Osteoblast (primary cell): ENCODE measurements around the gene TECPR1. TPM values are rescaled to one million over a fixed set of nuclear protein-coding genes. Genes with fewer than 3 reads are reported as not detected.

Experiments
- DNase-seq: peaks from one replicate; pipeline ENCODE4 v3.0.0; 2011; ENCODE audit warnings: low spot score, mixed read lengths; ENCODE audit not compliant: insufficient read length; ENCODE audit errors: missing footprints
- H2AFZ ChIP-seq: 2 replicates; pipeline ENCODE4 v1.6.0; 2011; ENCODE audit warnings: mild to moderate bottlenecking, low read length
- H3K27ac ChIP-seq: 2 replicates; pipeline ENCODE4 v1.5.1; 2011; ENCODE audit warnings: mild to moderate bottlenecking, low read depth, low read length, moderate library complexity
- H3K27me3 ChIP-seq: 2 replicates; pipeline ENCODE4 v1.6.0; 2012; ENCODE audit warnings: mild to moderate bottlenecking, control low read depth, inconsistent platforms, low read length, moderate library complexity; ENCODE audit not compliant: insufficient read depth
- H3K36me3 ChIP-seq: 2 replicates; pipeline ENCODE4 v1.5.1; 2011; ENCODE audit warnings: mild to moderate bottlenecking, low read length, control low read depth, moderate library complexity; ENCODE audit not compliant: insufficient read depth
- H3K4me1 ChIP-seq: 2 replicates; pipeline ENCODE4 v1.5.1; 2011; ENCODE audit warnings: mild to moderate bottlenecking, low read length, control low read depth, moderate library complexity; ENCODE audit not compliant: insufficient read depth
- H3K4me2 ChIP-seq: 2 replicates; pipeline ENCODE4 v1.6.0; 2011; ENCODE audit warnings: mild to moderate bottlenecking, low read length; ENCODE audit not compliant: insufficient read depth
- H3K4me3 ChIP-seq: fragments of 200-600 bp; sonication (generic); 3 replicates; pipeline ENCODE4 v1.5.1; 2012; ENCODE audit warnings: mild to moderate bottlenecking, low read length, inconsistent platforms; ENCODE audit not compliant: insufficient read depth
- H3K79me2 ChIP-seq: 2 replicates; pipeline ENCODE4 v1.6.0; 2012; ENCODE audit warnings: mild to moderate bottlenecking, low read length, control low read depth, inconsistent platforms; ENCODE audit not compliant: insufficient read depth
- H3K9me3 ChIP-seq: 2 replicates; pipeline ENCODE4 v1.5.1; 2011; ENCODE audit warnings: low read depth, low read length, control low read depth
- H4K20me1 ChIP-seq: 2 replicates; pipeline ENCODE4 v1.6.0; 2012; ENCODE audit warnings: mild to moderate bottlenecking, low read length, control low read depth; ENCODE audit not compliant: insufficient read depth
- CTCF ChIP-seq: IDR thresholded peaks from 2 replicates; pipeline ENCODE4 v1.5.1; 2011; ENCODE audit warnings: mild to moderate bottlenecking, low read depth, low read length, moderate library complexity; ENCODE audit errors: extremely low read depth
- total RNA-seq: library from RNA; depleted of rRNA; stranded (reverse); fragments of >200 nt; gene quantifications from 2 replicates; pipeline ENCODE4 v1.2.3, GENCODE V29; 2012

TECPR1 gene
- total RNA-seq, 1 donor: 20.3 TPM

- H3K27ac ChIP-seq: no peak overlapping the region
- no peak overlapping the region for H2AFZ ChIP-seq
- no peak overlapping the region for H3K4me3 ChIP-seq
- H3K4me1 ChIP-seq: peaks cover 6% of the 10 kb centered on the region
- H3K4me2 ChIP-seq: no peak overlapping the region
- no peaks in the 10 kb centered on the region for H3K27me3 ChIP-seq
- H3K36me3 ChIP-seq: peaks cover 21% of the 10 kb centered on the region
- no peaks in the 10 kb centered on the region for H3K9me3 ChIP-seq
- no peaks in the 10 kb centered on the region for H4K20me1 ChIP-seq
- TF ChIP-seq CTCF: no peak
- peaks cover 31% of the 10 kb centered on the region for H3K79me2 ChIP-seq
- DNase-seq: no peak
These were observed 5.7 kb upstream of the TECPR1 start for GRCh38 chr7:98257701-98258100.

- H3K36me3 ChIP-seq: peaks cover 21% of the 10 kb centered on the region
- H4K20me1 ChIP-seq: no peaks in the 10 kb centered on the region
- no peak overlapping the region for H3K4me2 ChIP-seq
- H2AFZ ChIP-seq: no peak overlapping the region
- TF ChIP-seq CTCF: no peak
- peaks cover 44% of the 10 kb centered on the region for H3K79me2 ChIP-seq
- no peaks in the 10 kb centered on the region for H3K27me3 ChIP-seq
- DNase-seq: no peak
- H3K4me3 ChIP-seq: no peak overlapping the region
- H3K9me3 ChIP-seq: no peaks in the 10 kb centered on the region
- H3K4me1 ChIP-seq: peaks cover 10% of the 10 kb centered on the region
- no peak overlapping the region for H3K27ac ChIP-seq
These were observed 4.4 kb upstream of the TECPR1 start for GRCh38 chr7:98256431-98256830.

GRCh38 chr7:98254951-98255610, 3.0 kb upstream of the TECPR1 start:
- DNase-seq: peak; percentile 38
- Histone ChIP-seq H2AFZ (no peak overlapping the region), H3K27me3 (no peaks in the 10 kb centered on the region), H3K4me1 (peaks cover 16% of the 10 kb centered on the region), H3K4me2 (no peak overlapping the region), H4K20me1 (no peaks in the 10 kb centered on the region), H3K9me3 (no peaks in the 10 kb centered on the region), H3K4me3 (no peak overlapping the region), H3K79me2 (peaks cover 54% of the 10 kb centered on the region), H3K27ac (no peak overlapping the region), H3K36me3 (peaks cover 13% of the 10 kb centered on the region)
- TF ChIP-seq CTCF: no peak

GRCh38 chr7:98254516-98254915, 2.5 kb upstream of the TECPR1 start:
- H4K20me1 ChIP-seq: no peaks in the 10 kb centered on the region
- peaks cover 13% of the 10 kb centered on the region for H3K36me3 ChIP-seq
- peaks cover 16% of the 10 kb centered on the region for H3K4me1 ChIP-seq
- no peaks in the 10 kb centered on the region for H3K27me3 ChIP-seq
- H3K79me2 ChIP-seq: peaks cover 54% of the 10 kb centered on the region
- no peak for DNase-seq
- H3K9me3 ChIP-seq: no peaks in the 10 kb centered on the region
- H3K4me3 ChIP-seq: no peak overlapping the region
- TF ChIP-seq CTCF: no peak
- H3K4me2 ChIP-seq: no peak overlapping the region
- H3K27ac ChIP-seq: no peak overlapping the region
- no peak overlapping the region for H2AFZ ChIP-seq
